ENCODE results near the gene GGA3.

GRCh38 chr17:75241502-75241901, 19.9 kb downstream of the GGA3 start:
- TF ChIP-seq, protein P1, sequence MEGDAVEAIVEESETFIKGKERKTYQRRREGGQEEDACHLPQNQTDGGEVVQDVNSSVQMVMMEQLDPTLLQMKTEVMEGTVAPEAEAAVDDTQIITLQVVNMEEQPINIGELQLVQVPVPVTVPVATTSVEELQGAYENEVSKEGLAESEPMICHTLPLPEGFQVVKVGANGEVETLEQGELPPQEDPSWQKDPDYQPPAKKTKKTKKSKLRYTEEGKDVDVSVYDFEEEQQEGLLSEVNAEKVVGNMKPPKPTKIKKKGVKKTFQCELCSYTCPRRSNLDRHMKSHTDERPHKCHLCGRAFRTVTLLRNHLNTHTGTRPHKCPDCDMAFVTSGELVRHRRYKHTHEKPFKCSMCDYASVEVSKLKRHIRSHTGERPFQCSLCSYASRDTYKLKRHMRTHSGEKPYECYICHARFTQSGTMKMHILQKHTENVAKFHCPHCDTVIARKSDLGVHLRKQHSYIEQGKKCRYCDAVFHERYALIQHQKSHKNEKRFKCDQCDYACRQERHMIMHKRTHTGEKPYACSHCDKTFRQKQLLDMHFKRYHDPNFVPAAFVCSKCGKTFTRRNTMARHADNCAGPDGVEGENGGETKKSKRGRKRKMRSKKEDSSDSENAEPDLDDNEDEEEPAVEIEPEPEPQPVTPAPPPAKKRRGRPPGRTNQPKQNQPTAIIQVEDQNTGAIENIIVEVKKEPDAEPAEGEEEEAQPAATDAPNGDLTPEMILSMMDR (IDR thresholded peaks at IDR 0.05) = no peak
- TF ChIP-seq POLR2AphosphoS5 (IDR thresholded peaks at IDR 0.05; ENCODE audit: low read depth, low read length) = no peak

Measured in Panc1 (cell line).